ENCODE measurements around the gene IL17D.

Gene IL17D

DNA sequence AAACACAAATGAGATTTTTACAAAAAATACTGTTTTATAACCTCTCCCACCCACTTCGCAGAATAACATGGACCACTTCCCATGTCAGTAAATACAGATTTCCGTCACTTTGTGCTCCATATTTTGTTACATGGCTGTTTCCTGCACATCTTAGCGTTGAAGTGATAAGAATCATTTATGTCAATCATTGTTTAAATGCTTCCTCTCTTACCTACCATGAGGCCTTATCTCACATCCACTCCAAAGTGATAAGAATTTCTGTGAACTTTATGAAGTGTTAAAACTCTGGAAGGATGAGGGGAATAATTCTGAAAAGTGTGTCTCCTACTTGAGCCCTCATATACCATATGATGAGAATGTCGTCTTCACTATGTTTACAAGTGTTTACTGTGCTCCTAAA, 36.6 kb upstream of the IL17D start:
- DNase-seq, result peak in 1 of 2 donors; percentile 51
- no peak overlapping the region for H2AK5ac ChIP-seq (ENCODE audit: low read length)
- no peak overlapping the region for H3K9ac ChIP-seq (ENCODE audit: low read length)
- H3K36me3 ChIP-seq (ENCODE audit: control insufficient read depth in 1 of 2, insufficient read depth in 2 of 2, low read length in 2 of 2), result peaks cover 1 to 2% of the 10 kb centered on the region in 2 experiments
- H3K79me2 ChIP-seq (ENCODE audit: control insufficient read depth, insufficient read depth, low read length, poor library complexity), result no peaks in the 10 kb centered on the region
- H4K91ac ChIP-seq (ENCODE audit: low read depth, low read length), result no peak overlapping the region
- H2BK5ac ChIP-seq (ENCODE audit: low read depth, low read length, poor library complexity), result no peak overlapping the region
- H3K23ac ChIP-seq (ENCODE audit: low read length), result no peak overlapping the region
- H2BK12ac ChIP-seq (ENCODE audit: low read length), result no peak overlapping the region
- H3K4ac ChIP-seq (ENCODE audit: low read depth, low read length), result no peak overlapping the region
- no peaks in the 10 kb centered on the region for H3K79me1 ChIP-seq (ENCODE audit: low read length)
- no peak overlapping the region for H3K14ac ChIP-seq (ENCODE audit: low read length)
- H3K9me3 ChIP-seq (ENCODE audit: insufficient read depth, low read depth, low read length), result no peaks in the 10 kb centered on the region
- H3K27ac ChIP-seq (ENCODE audit: low read depth, low read length), result no peak overlapping the region
- H3K18ac ChIP-seq (ENCODE audit: low read length), result no peak overlapping the region
- H3K27me3 ChIP-seq (ENCODE audit: insufficient read depth, low read length), result no peaks in the 10 kb centered on the region
- peaks cover 0 to 4% of the 10 kb centered on the region in 2 experiments for H3K4me1 ChIP-seq (ENCODE audit: control insufficient read depth in 1 of 2, insufficient read depth in 2 of 2, low read length in 2 of 2)
- no peak overlapping the region for H3K4me2 ChIP-seq (ENCODE audit: low read length)
- no peak overlapping the region for H2AFZ ChIP-seq (ENCODE audit: insufficient read depth, low read length, poor library complexity)
- WGBS (ENCODE audit: extremely low coverage, insufficient coverage, insufficient read length), result no CpG with 5 or more reads among the region's 4 CpGs
- no peak overlapping the region for H4K12ac ChIP-seq (ENCODE audit: low read depth, low read length)
- H2BK120ac ChIP-seq (ENCODE audit: insufficient read depth, low read length, poor library complexity), result no peak overlapping the region
- H4K8ac ChIP-seq (ENCODE audit: low read depth, low read length), result no peak overlapping the region
- H3K4me3 ChIP-seq (ENCODE audit: low read depth, low read length), result no peak overlapping the region

DNA sequence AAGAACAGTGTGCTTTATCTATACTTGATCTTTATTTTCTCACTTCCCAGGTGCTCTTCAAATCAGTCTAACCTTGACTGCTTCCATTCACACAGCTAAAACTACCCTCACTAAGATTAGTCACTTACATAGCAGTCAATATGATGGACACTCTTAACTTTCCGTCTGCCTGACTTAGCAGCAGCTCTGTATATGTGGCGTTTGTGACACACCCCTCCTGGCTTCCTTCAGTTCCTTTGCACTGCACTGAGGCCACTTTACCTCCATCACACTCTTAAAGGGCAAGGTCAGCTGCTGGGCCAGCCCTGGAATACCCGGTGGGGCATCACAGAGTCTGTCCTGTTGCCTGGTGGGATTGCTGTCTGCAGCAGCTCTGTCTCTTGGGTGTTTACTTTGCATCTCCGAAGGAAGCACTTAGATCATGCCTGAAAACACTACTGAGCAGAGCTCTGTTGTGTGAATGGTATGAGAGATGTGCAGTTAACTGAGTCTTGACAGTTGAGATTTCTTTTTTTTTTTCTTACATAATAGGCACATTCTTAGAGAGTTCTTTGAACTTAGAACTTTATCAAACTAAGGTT, 35.6 kb upstream of the IL17D start:
- H3K4me3 ChIP-seq (ENCODE audit: low read depth, low read length), result no peak overlapping the region
- no peak overlapping the region for H4K8ac ChIP-seq (ENCODE audit: low read depth, low read length)
- no peak overlapping the region for H3K14ac ChIP-seq (ENCODE audit: low read length)
- no peak overlapping the region for H2AK5ac ChIP-seq (ENCODE audit: low read length)
- peaks cover 1 to 2% of the 10 kb centered on the region in 2 experiments for H3K36me3 ChIP-seq (ENCODE audit: control insufficient read depth in 1 of 2, insufficient read depth in 2 of 2, low read length in 2 of 2)
- DNase-seq, result no peak
- H3K4me2 ChIP-seq (ENCODE audit: low read length), result no peak overlapping the region
- no peaks in the 10 kb centered on the region for H3K79me2 ChIP-seq (ENCODE audit: control insufficient read depth, insufficient read depth, low read length, poor library complexity)
- peaks cover 0 to 4% of the 10 kb centered on the region in 2 experiments for H3K4me1 ChIP-seq (ENCODE audit: control insufficient read depth in 1 of 2, insufficient read depth in 2 of 2, low read length in 2 of 2)
- no peaks in the 10 kb centered on the region for H3K27me3 ChIP-seq (ENCODE audit: insufficient read depth, low read length)
- no peak overlapping the region for H2AFZ ChIP-seq (ENCODE audit: insufficient read depth, low read length, poor library complexity)
- WGBS (ENCODE audit: extremely low coverage, insufficient coverage, insufficient read length), result no CpG with 5 or more reads among the region's 4 CpGs
- H3K18ac ChIP-seq (ENCODE audit: low read length), result no peak overlapping the region
- no peaks in the 10 kb centered on the region for H3K79me1 ChIP-seq (ENCODE audit: low read length)
- no peak overlapping the region for H4K91ac ChIP-seq (ENCODE audit: low read depth, low read length)
- no peak overlapping the region for H3K27ac ChIP-seq (ENCODE audit: low read depth, low read length)
- no peak overlapping the region for H2BK12ac ChIP-seq (ENCODE audit: low read length)
- H2BK5ac ChIP-seq (ENCODE audit: low read depth, low read length, poor library complexity), result no peak overlapping the region
- H2BK120ac ChIP-seq (ENCODE audit: insufficient read depth, low read length, poor library complexity), result no peak overlapping the region
- no peak overlapping the region for H3K23ac ChIP-seq (ENCODE audit: low read length)
- H4K12ac ChIP-seq (ENCODE audit: low read depth, low read length), result no peak overlapping the region
- no peaks in the 10 kb centered on the region for H3K9me3 ChIP-seq (ENCODE audit: insufficient read depth, low read depth, low read length)
- H3K4ac ChIP-seq (ENCODE audit: low read depth, low read length), result no peak overlapping the region
- H3K9ac ChIP-seq (ENCODE audit: low read length), result no peak overlapping the region

DNA sequence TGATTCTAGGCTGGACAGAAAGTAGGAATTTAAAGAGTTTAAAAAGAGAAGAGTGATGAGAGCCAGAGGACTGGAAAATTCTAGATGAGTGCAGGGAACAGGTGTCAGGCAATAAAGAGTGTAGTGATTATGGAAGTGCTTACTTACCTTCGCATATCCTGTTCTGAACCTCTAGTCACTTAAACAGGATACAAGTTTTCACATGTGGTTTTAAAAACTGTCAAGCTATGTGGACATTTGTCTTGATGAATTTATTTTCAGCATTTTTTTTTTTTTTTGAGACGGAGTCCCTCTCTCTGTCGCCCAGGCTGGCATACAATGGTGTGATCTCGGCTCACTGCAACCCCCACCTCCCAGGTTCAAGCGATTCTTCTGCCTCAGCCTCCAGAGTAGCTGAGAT, 34.3 kb upstream of the IL17D start:
- Histone ChIP-seq H3K14ac (ENCODE audit: low read length) (no peak overlapping the region), H3K9me3 (ENCODE audit: insufficient read depth, low read depth, low read length) (no peaks in the 10 kb centered on the region), H3K4me3 (ENCODE audit: low read depth, low read length) (no peak overlapping the region), H4K91ac (ENCODE audit: low read depth, low read length) (no peak overlapping the region), H3K79me2 (ENCODE audit: control insufficient read depth, insufficient read depth, low read length, poor library complexity) (no peaks in the 10 kb centered on the region), H2AK5ac (ENCODE audit: low read length) (no peak overlapping the region), H3K4me1 (ENCODE audit: control insufficient read depth in 1 of 2, insufficient read depth in 2 of 2, low read length in 2 of 2) (peaks cover 0 to 4% of the 10 kb centered on the region in 2 experiments), H3K4ac (ENCODE audit: low read depth, low read length) (no peak overlapping the region), H2BK5ac (ENCODE audit: low read depth, low read length, poor library complexity) (no peak overlapping the region), H3K36me3 (ENCODE audit: control insufficient read depth in 1 of 2, insufficient read depth in 2 of 2, low read length in 2 of 2) (peaks cover 1 to 2% of the 10 kb centered on the region in 2 experiments), H3K27ac (ENCODE audit: low read depth, low read length) (no peak overlapping the region), H3K27me3 (ENCODE audit: insufficient read depth, low read length) (no peaks in the 10 kb centered on the region), H3K18ac (ENCODE audit: low read length) (no peak overlapping the region), H4K12ac (ENCODE audit: low read depth, low read length) (no peak overlapping the region), H3K23ac (ENCODE audit: low read length) (no peak overlapping the region), H2AFZ (ENCODE audit: insufficient read depth, low read length, poor library complexity) (no peak overlapping the region), H3K9ac (ENCODE audit: low read length) (no peak overlapping the region), H2BK12ac (ENCODE audit: low read length) (no peak overlapping the region), H2BK120ac (ENCODE audit: insufficient read depth, low read length, poor library complexity) (no peak overlapping the region), H4K8ac (ENCODE audit: low read depth, low read length) (no peak overlapping the region), H3K4me2 (ENCODE audit: low read length) (no peak overlapping the region), H3K79me1 (ENCODE audit: low read length) (no peaks in the 10 kb centered on the region)
- WGBS (ENCODE audit: extremely low coverage, insufficient coverage, insufficient read length), result no CpG with 5 or more reads among the region's 5 CpGs
- no peak for DNase-seq

DNA sequence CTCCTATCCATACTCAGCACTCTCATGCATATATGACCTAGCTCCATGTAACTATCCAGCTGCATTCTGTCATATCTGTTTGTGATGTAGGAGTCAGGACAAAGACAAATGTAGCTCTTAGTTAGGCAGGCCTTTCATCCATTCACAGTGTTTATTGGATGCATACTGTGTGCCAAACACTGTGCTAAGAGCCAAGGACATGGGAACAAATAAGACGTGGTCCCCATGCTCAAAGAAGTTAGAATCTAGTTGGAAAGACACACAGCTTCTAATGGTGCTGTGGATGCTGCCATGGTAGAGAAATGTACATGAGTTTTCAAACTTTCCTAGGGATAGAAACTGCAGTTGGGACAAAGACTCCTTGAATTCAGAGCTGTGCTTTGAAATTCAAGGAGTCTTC, 31.7 kb upstream of the IL17D start:
- H2BK120ac ChIP-seq (ENCODE audit: insufficient read depth, low read length, poor library complexity), result no peak overlapping the region
- H3K4me3 ChIP-seq (ENCODE audit: low read depth, low read length), result no peak overlapping the region
- no peak overlapping the region for H2BK5ac ChIP-seq (ENCODE audit: low read depth, low read length, poor library complexity)
- H3K9me3 ChIP-seq (ENCODE audit: insufficient read depth, low read depth, low read length), result no peaks in the 10 kb centered on the region
- no peak for DNase-seq
- H3K9ac ChIP-seq (ENCODE audit: low read length), result no peak overlapping the region
- H2BK12ac ChIP-seq (ENCODE audit: low read length), result no peak overlapping the region
- H3K23ac ChIP-seq (ENCODE audit: low read length), result no peak overlapping the region
- no peaks in the 10 kb centered on the region for H3K27me3 ChIP-seq (ENCODE audit: insufficient read depth, low read length)
- H3K4me2 ChIP-seq (ENCODE audit: low read length), result no peak overlapping the region
- no peaks in the 10 kb centered on the region for H3K79me2 ChIP-seq (ENCODE audit: control insufficient read depth, insufficient read depth, low read length, poor library complexity)
- no peak overlapping the region for H2AK5ac ChIP-seq (ENCODE audit: low read length)
- no peaks in the 10 kb centered on the region for H3K79me1 ChIP-seq (ENCODE audit: low read length)
- H3K36me3 ChIP-seq (ENCODE audit: control insufficient read depth in 1 of 2, insufficient read depth in 2 of 2, low read length in 2 of 2), result no peaks in the 10 kb centered on the region
- no peak overlapping the region for H2AFZ ChIP-seq (ENCODE audit: insufficient read depth, low read length, poor library complexity)
- no peak overlapping the region for H4K12ac ChIP-seq (ENCODE audit: low read depth, low read length)
- H4K8ac ChIP-seq (ENCODE audit: low read depth, low read length), result no peak overlapping the region
- no peak overlapping the region for H3K27ac ChIP-seq (ENCODE audit: low read depth, low read length)
- WGBS (ENCODE audit: extremely low coverage, insufficient coverage, insufficient read length), result no CpG with 5 or more reads among the region's 1 CpG
- no peak overlapping the region for H4K91ac ChIP-seq (ENCODE audit: low read depth, low read length)
- no peak overlapping the region for H3K18ac ChIP-seq (ENCODE audit: low read length)
- H3K4me1 ChIP-seq (ENCODE audit: control insufficient read depth in 1 of 2, insufficient read depth in 2 of 2, low read length in 2 of 2), result peaks cover 0 to 2% of the 10 kb centered on the region in 2 experiments
- H3K14ac ChIP-seq (ENCODE audit: low read length), result no peak overlapping the region
- no peak overlapping the region for H3K4ac ChIP-seq (ENCODE audit: low read depth, low read length)
